Prostate gland (tissue), 2 donors: ENCODE results near the gene SALL2. TPM values are rescaled to one million over a fixed set of nuclear protein-coding genes. Genes with fewer than 3 reads are reported as not detected.

Experiments
- DNase-seq: peaks from one replicate; pipeline ENCODE4 v3.0.0-alpha.2; 2019; ENCODE audit warnings: low spot score
- H3K27ac ChIP-seq, 2 donors: fragments of 200-600 bp; sonication (generic); 2 replicates each; pipeline ENCODE4 v1.5.1; 2017 to 2019
- H3K27me3 ChIP-seq: fragments of 200-600 bp; sonication (generic); replicated peaks from 2 replicates; pipeline ENCODE4 v1.5.1; 2019; ENCODE audit not compliant: insufficient read depth
- H3K36me3 ChIP-seq, 2 donors: fragments of 200-600 bp; sonication (generic); 1 replicate in 1 of 2; 2 replicates in 1 of 2; pipeline versions ENCODE4 v1.5.1 to v1.8.1; 2017 to 2019
- H3K4me1 ChIP-seq: fragments of 200-600 bp; sonication (generic); replicated peaks from 2 replicates; pipeline ENCODE4 v1.5.1; 2019
- H3K4me3 ChIP-seq, 2 donors: fragments of 200-600 bp; sonication (generic); 2 replicates each; pipeline ENCODE4 v1.5.1; 2017 to 2019
- H3K9me3 ChIP-seq: fragments of 200-600 bp; sonication (generic); 2 replicates; pipeline ENCODE4 v1.5.1; 2017
- CTCF ChIP-seq, 4 experiments: fragments of 200-600 bp in 2 of 4; fragments of 450-650 bp in 2 of 4; sonication (generic) in 2 of 4; IDR thresholded peaks; 1 replicate in 3 of 4; 2 replicates in 1 of 4; pipeline ENCODE4 v1.5.1; 2016 to 2019; ENCODE audit warnings: antibody characterized with exemption in 4 of 4, mild to moderate bottlenecking in 2 of 4, moderate library complexity in 2 of 4
- POLR2A ChIP-seq: fragments of 450-650 bp; IDR thresholded peaks from one replicate; pipeline ENCODE4 v1.6.1; 2016; ENCODE audit warnings: antibody characterized with exemption, mild to moderate bottlenecking
- POLR2AphosphoS5 ChIP-seq: sonication (generic); formaldehyde crosslinking; IDR thresholded peaks from one replicate; pipeline ENCODE4 v1.6.1; 2017; ENCODE audit warnings: antibody characterized with exemption
- WGBS: methylation state at CpG from one replicate; pipeline ENCODE4 v1.1.5; 2018; 5-methylcytosine and 5-hydroxymethylcytosine counted together
- intact Hi-C: fragments of 100-400 bp; cut with DNase I; formaldehyde crosslinking; loops from one replicate; pipeline ENCODE4 v1.14.2; 2022
- total RNA-seq, 2 donors: library from RNA; depleted of rRNA; stranded (reverse); fragments of >200 nt; gene quantifications; one replicate each; pipeline ENCODE4 v1.1.0, GENCODE V29; 2016

The SALL2 gene
- total RNA-seq, 2 donors from 2014 or later = 8.1 to 10.2 TPM

GRCh38 chr14:21514341-21514740, 11.8 kb downstream of the SALL2 start:
- no peaks in the 10 kb centered on the region for H3K9me3 ChIP-seq
- intact Hi-C loops = no loop called here

GRCh38 chr14:21510735-21511657, 15.2 kb downstream of the SALL2 start, which contains the start of gene METTL3:
METTL3 (minus strand) TSS chr14:21511340; CDS start chr14:21511223, 117 bp downstream.
- Histone ChIP-seq H3K9me3 (no peaks in the 10 kb centered on the region), H3K36me3 (no peaks in the 10 kb centered on the region), H3K4me3 (peak within 1 kb of the TSS; percentile 71 to 82), H3K27me3 (no peaks in the 10 kb centered on the region), H3K27ac (peak within 1 kb of the TSS; percentile 81 to 83), H3K4me1 (no peaks in the 10 kb centered on the region)
- intact Hi-C loops = no loop called here
- peak; percentile 96 for TF ChIP-seq POLR2AphosphoS5
- no peak for TF ChIP-seq CTCF (IDR thresholded peaks at IDR 0.05)
- peak; percentile 32 for TF ChIP-seq POLR2A
- DNase-seq = peak; percentile 98
- WGBS = under 1% methylated on average over 53 of the region's 53 CpGs

More at GRCh38 chr14:21514341-21514740, 11.8 kb downstream of the SALL2 start:
- Histone ChIP-seq H3K4me1 (no peaks in the 10 kb centered on the region), H3K27me3 (no peaks in the 10 kb centered on the region), H3K4me3 (no peak overlapping the region), H3K27ac (no peak overlapping the region), H3K36me3 (no peaks in the 10 kb centered on the region)
- DNase-seq = no peak
- 93% methylated on average over 1 of the region's 1 CpG for WGBS
- TF ChIP-seq POLR2A (no peak), CTCF (IDR thresholded peaks at IDR 0.05) (no peak), POLR2AphosphoS5 (no peak)

GRCh38 chr14:21509432-21510143, 16.6 kb downstream of the SALL2 start:
- Histone ChIP-seq H3K4me1 (no peaks in the 10 kb centered on the region), H3K9me3 (no peaks in the 10 kb centered on the region), H3K4me3 (no peak overlapping the region), H3K27me3 (no peaks in the 10 kb centered on the region), H3K27ac (no peak overlapping the region), H3K36me3 (no peaks in the 10 kb centered on the region)
- 79% methylated on average over 6 of the region's 6 CpGs for WGBS
- TF ChIP-seq POLR2AphosphoS5 (no peak), CTCF (IDR thresholded peaks at IDR 0.05) (no peak), POLR2A (no peak)
- DNase-seq = no peak
- intact Hi-C loops = no loop called here

- H3K36me3 ChIP-seq = peaks cover 4% of the 10 kb centered on the region in 2 donors
- intact Hi-C loops = no loop called here
- H3K4me1 ChIP-seq = no peaks in the 10 kb centered on the region
- H3K27ac ChIP-seq = no peak overlapping the region
- H3K27me3 ChIP-seq = no peaks in the 10 kb centered on the region
- DNase-seq = no peak
- TF ChIP-seq POLR2A = no peak
- H3K9me3 ChIP-seq = no peaks in the 10 kb centered on the region
- 96% methylated on average over 2 of the region's 2 CpGs for WGBS
- H3K4me3 ChIP-seq = no peak overlapping the region
Observed at GRCh38 chr14:21506557-21506956, 19.6 kb downstream of the SALL2 start.

- Histone ChIP-seq H3K27ac (no peak overlapping the region), H3K9me3 (no peaks in the 10 kb centered on the region), H3K4me3 (no peak overlapping the region), H3K27me3 (no peaks in the 10 kb centered on the region), H3K4me1 (no peaks in the 10 kb centered on the region), H3K36me3 (peaks cover 4% of the 10 kb centered on the region in 2 donors)
- DNase-seq = no peak
- TF ChIP-seq POLR2A = no peak
- TF ChIP-seq CTCF (IDR thresholded peaks at IDR 0.05) = no peak
- no peak for TF ChIP-seq POLR2AphosphoS5
- intact Hi-C loops = no loop called here
Observed at GRCh38 chr14:21505012-21505553, 21.1 kb downstream of the SALL2 start.
